GM18867 (cell line): ENCODE data around the gene EEF1E1.
A peak's percentile ranks its signal among the peaks of the same experiment; 100 is the strongest.
"Not testable (repeated sequence)": the region's sequence is repeated elsewhere in the genome, so short reads cannot be mapped to it uniquely, and the experiment has no call there.

Source experiments
- ATAC-seq: cut with Tn5 transposase; IDR thresholded peaks from one replicate; pipeline ENCODE4 v1.9.1; 2021; ENCODE audit warnings: mild to moderate bottlenecking, moderate library complexity; ENCODE audit not compliant: unreplicated experiment

The EEF1E1 gene

GRCh38 chr6:8064638-8065518 lies 37.5 kb downstream of the EEF1E1 start:
- no peak for ATAC-seq

DNA sequence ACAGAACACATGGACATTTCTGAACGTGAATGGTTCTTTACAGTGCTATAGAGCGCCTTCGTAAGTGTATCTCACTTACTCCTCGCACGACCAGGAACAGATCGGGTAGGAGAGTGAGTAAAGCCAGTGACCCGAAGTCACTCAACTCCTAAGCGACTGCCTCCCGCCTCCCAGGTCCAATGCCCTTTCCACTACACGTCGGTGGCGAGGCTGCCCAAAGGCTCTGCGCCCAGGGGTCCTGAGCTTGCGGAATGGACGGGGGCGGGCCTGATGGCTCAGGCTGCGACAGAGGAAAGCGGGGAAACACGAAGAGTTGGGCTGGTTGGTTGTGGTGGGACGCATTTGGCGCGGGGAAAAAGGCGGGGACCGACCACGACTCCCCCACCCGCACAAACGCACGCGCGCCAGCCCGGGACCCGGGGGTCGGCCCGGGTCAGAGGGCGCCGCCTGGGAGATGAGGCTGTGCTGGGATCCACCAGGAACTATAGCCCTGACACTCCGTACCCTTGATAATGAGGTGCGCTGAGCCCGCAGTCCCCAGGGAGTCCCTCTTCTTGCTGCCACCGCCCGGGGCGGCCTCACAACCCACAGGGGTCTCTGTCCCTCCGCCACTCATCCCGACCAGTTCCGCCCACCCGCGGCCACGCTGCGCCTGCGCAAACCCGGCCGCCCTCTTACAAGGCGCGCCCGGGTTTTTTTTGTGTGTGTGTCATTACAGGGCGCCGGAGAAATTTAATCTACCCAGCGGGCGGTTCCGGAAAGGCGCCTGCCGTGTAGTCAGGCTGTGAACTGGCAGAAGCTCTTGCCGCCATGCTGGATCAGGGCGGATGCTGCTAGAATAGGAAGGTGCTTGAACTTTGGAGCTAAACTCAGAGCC lies 38.3 kb downstream of the EEF1E1 start, which contains the start of gene BLOC1S5:
Gene BLOC1S5, minus strand, starts transcription at position 629 of the 877 bp plus-strand sequence. Its CDS starts 13 bp downstream, at position 616.
- peak; percentile 87 for ATAC-seq

- no peak for ATAC-seq
These were observed 40.6 kb downstream of the EEF1E1 start for GRCh38 chr6:8061736-8062135.

- no peak for ATAC-seq
These were observed 42.0 kb downstream of the EEF1E1 start for GRCh38 chr6:8060346-8060745.

DNA sequence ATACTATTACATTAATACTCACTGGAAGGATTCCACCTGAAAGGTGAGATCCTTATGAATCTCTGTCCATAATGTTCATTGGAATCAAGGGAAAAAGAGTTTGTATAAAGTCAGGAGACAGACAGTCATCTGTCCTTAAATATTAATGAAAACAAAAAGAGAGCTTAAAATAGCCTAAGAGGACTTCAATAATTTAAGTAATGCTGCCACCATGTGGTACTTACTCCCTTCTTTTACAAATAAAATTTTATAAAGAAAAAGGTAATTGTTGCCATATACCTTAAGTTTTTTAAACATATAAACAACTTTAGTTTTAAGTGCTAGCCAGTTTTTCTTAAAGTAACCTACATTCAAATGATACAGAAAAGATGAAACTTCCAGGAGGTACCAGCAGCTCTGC lies 43.2 kb downstream of the EEF1E1 start:
- no peak for ATAC-seq

DNA sequence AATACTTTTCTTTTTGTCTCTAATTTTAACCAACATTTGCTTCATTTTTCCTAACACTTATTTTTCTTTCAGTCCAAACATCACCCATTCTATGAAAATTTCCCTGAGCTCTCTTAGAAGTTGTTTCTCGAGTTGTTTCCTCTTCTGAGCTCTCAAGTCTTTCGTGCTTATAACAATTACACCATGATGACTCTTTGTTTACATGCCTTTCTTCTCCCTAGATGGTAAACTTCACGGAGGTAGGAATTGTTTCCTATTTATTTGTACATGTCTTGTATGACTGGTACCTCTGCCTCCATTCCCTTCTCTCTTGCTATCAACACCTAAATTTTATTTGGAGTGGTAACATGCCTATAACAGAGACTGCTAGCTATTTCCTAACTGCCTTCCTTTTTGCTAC lies 44.6 kb downstream of the EEF1E1 start:
- ATAC-seq = no peak

GRCh38 chr6:8057263-8057662 lies 45.1 kb downstream of the EEF1E1 start:
- no peak for ATAC-seq

- ATAC-seq = no peak
These were observed 48.1 kb downstream of the EEF1E1 start for GRCh38 chr6:8054276-8054675.

DNA sequence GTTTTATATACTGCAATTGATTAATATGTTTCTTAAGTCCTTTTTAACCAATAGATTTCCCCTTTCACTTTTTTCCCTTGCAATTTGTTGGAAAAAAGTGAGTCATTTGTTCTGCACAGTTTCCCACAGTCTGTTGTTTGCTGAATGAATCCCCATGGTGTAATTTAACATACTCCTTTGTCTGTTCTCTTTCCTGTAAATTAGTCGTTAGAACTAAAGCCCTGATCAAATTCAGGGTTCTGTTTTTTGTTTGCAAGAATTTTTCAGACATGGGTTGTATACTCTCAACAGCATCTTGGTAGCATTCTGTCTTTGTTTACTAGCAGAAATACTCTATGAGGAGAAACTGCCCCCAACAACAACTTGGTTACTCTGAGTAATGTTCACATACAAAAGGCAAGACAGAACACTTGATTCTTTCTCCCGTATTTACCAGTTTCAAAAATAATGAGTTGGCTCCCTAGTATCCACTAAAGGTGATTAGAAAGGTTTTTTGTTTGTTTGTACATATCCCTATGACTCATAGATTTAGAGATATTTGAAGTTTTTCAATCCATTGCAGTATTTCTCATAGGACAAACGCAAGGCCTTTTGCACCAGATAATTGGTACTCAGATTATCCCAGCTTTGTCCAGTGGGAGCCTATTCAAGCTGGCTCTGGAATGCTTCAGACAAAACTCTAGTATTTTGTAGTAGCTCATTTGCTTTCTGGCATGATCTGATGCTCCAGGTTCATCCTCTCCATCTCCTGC lies 54.6 kb downstream of the EEF1E1 start:
- no peak for ATAC-seq

GRCh38 chr6:8045769-8046168 lies 56.6 kb downstream of the EEF1E1 start:
- ATAC-seq = not testable (repeated sequence)

DNA sequence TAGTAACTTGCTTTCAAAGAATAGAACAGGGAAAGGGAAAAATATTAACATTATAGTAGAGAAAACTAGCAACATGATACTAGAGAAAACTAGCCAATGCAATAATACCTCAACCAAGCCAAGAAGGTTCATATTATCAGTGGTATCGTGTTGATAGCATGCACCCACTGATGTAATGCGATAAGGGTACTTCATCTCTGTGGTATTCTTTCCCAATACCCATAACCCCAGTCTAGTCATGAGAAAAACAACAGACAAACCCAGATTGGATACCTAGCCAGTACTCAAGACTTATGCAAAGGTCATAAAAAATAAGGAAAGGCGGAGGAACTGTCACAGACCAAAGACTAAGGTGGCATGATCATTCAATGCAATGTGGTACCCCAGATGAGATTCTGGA lies 59.1 kb downstream of the EEF1E1 start:
- ATAC-seq = no peak

DNA sequence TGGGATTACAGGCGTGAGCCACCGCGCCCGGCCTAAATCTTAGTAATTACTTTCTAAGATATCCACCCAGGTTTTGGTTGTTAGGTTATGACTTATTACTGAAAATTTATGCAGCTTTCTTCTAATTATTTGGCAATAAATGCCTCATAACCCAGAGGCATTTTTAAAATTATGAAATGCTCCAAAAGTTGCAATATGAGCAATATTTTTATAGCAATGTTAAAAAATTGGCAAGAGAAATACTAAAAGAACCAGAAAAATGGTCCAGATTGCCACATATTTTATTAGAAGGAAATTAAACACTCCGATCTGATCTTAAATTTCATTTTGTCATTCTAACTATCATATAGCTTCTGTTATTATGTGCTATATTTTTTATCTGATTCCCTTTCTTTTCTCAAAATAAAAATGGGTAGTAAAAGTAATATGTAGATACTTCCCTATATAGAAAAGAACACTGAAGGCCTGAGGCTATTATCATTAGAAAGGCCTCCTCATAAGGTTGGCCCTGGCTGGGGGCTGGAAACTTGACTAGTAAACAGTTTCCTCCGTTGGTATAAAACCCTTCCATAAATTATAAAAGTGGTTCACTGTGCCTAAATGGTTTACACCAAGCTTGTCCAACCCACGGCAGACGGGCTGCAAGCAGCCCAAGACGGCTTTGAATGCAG lies 60.3 kb downstream of the EEF1E1 start:
- ATAC-seq = no peak

DNA sequence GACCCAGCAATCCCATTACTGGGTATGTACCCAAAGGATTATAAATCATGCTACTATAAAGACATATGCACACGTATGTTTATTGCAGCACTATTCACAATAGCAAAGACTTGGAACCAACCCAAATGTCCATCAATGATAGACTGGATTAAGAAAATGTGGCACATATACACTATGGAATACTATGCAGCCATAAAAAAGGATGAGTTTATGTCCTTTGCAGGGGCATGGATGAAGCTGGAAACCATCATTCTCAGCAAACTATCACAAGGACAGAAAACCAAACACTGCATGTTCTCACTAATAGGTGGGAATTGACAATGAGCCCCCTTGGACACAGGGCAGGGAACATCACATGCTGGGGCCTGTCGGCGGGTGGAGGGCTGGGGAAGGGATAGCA lies 68.2 kb downstream of the EEF1E1 start:
- not testable (repeated sequence) for ATAC-seq

- no peak for ATAC-seq
These were observed 71.4 kb downstream of the EEF1E1 start for GRCh38 chr6:8030920-8031319.
